HEK293 (cell line): ENCODE measurements around the gene U2AF1.
"Not testable (repeated sequence)": the region's sequence is repeated elsewhere in the genome, so short reads cannot be mapped to it uniquely, and the experiment has no call there.

Experiments used
- MYNN ChIP-seq: fragments of 450-650 bp; formaldehyde crosslinking; IDR thresholded peaks from 2 replicates; pipeline ENCODE4 v1.5.1; 2016; ENCODE audit warnings: missing biosample characterization, missing genetic modification characterization, borderline replicate concordance
- ZNF133 ChIP-seq: fragments of 450-650 bp; formaldehyde crosslinking; IDR thresholded peaks from 2 replicates; pipeline ENCODE4 v1.5.1; 2016; ENCODE audit warnings: missing biosample characterization, missing genetic modification characterization
- ZNF23 ChIP-seq: fragments of 450-650 bp; formaldehyde crosslinking; IDR thresholded peaks from 2 replicates; pipeline ENCODE4 v1.5.1; 2016; ENCODE audit warnings: missing biosample characterization, missing genetic modification characterization, borderline replicate concordance
- ZNF404 ChIP-seq: fragments of 450-650 bp; formaldehyde crosslinking; IDR thresholded peaks from 2 replicates; pipeline ENCODE4 v1.5.1; 2017; ENCODE audit warnings: missing biosample characterization, missing genetic modification characterization
- TF ChIP-seq, protein P1 (sequence below): fragments of 450-650 bp; formaldehyde crosslinking; IDR thresholded peaks from 2 replicates; pipeline ENCODE4 v1.5.1; 2016; ENCODE audit warnings: missing biosample characterization, missing genetic modification characterization
- TF ChIP-seq, protein P2 (sequence below): fragments of 450-650 bp; formaldehyde crosslinking; conservative IDR thresholded peaks from 2 replicates; pipeline ENCODE4 v1.5.1; 2016; ENCODE audit warnings: low read depth, missing biosample characterization, missing genetic modification characterization
- TF ChIP-seq, protein P3 (sequence below): fragments of 450-650 bp; formaldehyde crosslinking; IDR thresholded peaks from 2 replicates; pipeline ENCODE4 v1.5.1; 2016; ENCODE audit warnings: missing biosample characterization, missing genetic modification characterization

DNA sequence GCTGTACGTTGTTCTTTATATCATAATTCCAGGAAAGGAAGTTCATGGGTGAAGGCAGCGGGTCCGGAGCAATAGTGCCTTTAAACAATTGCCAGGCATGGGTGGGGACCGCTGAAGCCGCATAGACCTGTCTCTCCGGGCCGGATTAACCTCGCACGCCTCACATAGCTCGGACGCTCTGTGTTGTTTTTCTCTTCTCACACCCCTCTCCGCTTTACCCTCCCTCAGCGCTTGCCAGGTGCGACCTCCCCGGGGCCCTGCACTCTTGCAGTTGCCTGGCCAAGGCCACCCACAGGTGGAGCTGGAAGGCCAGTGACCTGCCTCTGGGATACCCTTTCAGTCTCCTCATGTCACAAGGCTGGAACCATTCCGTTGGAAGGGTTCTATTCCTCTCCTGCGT lies 807 bp upstream of the U2AF1 start:
- TF ChIP-seq, protein P1, sequence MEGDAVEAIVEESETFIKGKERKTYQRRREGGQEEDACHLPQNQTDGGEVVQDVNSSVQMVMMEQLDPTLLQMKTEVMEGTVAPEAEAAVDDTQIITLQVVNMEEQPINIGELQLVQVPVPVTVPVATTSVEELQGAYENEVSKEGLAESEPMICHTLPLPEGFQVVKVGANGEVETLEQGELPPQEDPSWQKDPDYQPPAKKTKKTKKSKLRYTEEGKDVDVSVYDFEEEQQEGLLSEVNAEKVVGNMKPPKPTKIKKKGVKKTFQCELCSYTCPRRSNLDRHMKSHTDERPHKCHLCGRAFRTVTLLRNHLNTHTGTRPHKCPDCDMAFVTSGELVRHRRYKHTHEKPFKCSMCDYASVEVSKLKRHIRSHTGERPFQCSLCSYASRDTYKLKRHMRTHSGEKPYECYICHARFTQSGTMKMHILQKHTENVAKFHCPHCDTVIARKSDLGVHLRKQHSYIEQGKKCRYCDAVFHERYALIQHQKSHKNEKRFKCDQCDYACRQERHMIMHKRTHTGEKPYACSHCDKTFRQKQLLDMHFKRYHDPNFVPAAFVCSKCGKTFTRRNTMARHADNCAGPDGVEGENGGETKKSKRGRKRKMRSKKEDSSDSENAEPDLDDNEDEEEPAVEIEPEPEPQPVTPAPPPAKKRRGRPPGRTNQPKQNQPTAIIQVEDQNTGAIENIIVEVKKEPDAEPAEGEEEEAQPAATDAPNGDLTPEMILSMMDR (tag by site-specific recombination) = not testable (repeated sequence)
- TF ChIP-seq, protein P2, sequence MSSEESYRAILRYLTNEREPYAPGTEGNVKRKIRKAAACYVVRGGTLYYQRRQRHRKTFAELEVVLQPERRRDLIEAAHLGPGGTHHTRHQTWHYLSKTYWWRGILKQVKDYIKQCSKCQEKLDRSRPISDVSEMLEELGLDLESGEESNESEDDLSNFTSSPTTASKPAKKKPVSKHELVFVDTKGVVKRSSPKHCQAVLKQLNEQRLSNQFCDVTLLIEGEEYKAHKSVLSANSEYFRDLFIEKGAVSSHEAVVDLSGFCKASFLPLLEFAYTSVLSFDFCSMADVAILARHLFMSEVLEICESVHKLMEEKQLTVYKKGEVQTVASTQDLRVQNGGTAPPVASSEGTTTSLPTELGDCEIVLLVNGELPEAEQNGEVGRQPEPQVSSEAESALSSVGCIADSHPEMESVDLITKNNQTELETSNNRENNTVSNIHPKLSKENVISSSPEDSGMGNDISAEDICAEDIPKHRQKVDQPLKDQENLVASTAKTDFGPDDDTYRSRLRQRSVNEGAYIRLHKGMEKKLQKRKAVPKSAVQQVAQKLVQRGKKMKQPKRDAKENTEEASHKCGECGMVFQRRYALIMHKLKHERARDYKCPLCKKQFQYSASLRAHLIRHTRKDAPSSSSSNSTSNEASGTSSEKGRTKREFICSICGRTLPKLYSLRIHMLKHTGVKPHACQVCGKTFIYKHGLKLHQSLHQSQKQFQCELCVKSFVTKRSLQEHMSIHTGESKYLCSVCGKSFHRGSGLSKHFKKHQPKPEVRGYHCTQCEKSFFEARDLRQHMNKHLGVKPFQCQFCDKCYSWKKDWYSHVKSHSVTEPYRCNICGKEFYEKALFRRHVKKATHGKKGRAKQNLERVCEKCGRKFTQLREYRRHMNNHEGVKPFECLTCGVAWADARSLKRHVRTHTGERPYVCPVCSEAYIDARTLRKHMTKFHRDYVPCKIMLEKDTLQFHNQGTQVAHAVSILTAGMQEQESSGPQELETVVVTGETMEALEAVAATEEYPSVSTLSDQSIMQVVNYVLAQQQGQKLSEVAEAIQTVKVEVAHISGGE (tag by site-specific recombination) = not testable (repeated sequence)
- TF ChIP-seq, protein P3, sequence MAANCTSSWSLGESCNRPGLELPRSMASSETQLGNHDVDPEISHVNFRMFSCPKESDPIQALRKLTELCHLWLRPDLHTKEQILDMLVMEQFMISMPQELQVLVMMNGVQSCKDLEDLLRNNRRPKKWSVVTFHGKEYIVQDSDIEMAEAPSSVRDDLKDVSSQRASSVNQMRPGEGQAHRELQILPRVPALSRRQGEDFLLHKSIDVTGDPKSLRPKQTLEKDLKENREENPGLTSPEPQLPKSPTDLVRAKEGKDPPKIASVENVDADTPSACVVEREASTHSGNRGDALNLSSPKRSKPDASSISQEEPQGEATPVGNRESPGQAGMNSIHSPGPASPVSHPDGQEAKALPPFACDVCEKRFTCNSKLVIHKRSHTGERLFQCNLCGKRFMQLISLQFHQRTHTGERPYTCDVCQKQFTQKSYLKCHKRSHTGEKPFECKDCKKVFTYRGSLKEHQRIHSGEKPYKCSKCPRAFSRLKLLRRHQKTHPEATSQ (tag by site-specific recombination) = not testable (repeated sequence)
- not testable (repeated sequence) for TF ChIP-seq MYNN (tag by site-specific recombination); ZNF404; ZNF23 (tag by site-specific recombination); ZNF133 (tag by site-specific recombination)
